Ascending aorta (tissue), 2 donors: ENCODE data around the gene AAK1. TPM values are rescaled to one million over a fixed set of nuclear protein-coding genes. Genes with fewer than 3 reads are reported as not detected.

Experiments
- DNase-seq, 2 donors: peaks; one replicate each; pipeline ENCODE4 v3.0.0-alpha.2; 2019; ENCODE audit warnings: low spot score in 2 of 2
- H3K27ac ChIP-seq, 2 donors: fragments of 200-600 bp; sonication (generic); one replicate each; pipeline ENCODE4 v1.5.1; 2016 to 2017; ENCODE audit warnings: mild to moderate bottlenecking in 1 of 2
- H3K27me3 ChIP-seq: fragments of 200-600 bp; sonication (generic); one replicate; pipeline ENCODE4 v1.5.1; 2017
- H3K36me3 ChIP-seq, 2 donors: fragments of 200-600 bp; sonication (generic); one replicate each; pipeline ENCODE4 v1.5.1; 2016
- H3K4me1 ChIP-seq, 2 donors: fragments of 200-600 bp; sonication (generic); one replicate each; pipeline ENCODE4 v1.5.1; 2016 to 2017; ENCODE audit warnings: mild to moderate bottlenecking in 1 of 2
- H3K4me3 ChIP-seq, 2 donors: fragments of 200-600 bp; sonication (generic); one replicate each; pipeline ENCODE4 v1.5.1; 2016 to 2017; ENCODE audit warnings: mild to moderate bottlenecking in 1 of 2
- H3K9me3 ChIP-seq, 2 donors: fragments of 200-600 bp; sonication (generic); one replicate each; pipeline ENCODE4 v1.5.1; 2016
- intact Hi-C: fragments of 100-400 bp; cut with DNase I; formaldehyde crosslinking; loops from one replicate; pipeline ENCODE4 v1.15.1; 2023
- total RNA-seq: library from RNA; depleted of rRNA; stranded (reverse); fragments of >200 nt; gene quantifications from one replicate; pipeline ENCODE4 v1.1.0, GENCODE V29; 2016
- TF ChIP-seq, protein P1 (sequence below), 3 experiments: fragments of 200-600 bp in 2 of 3; fragments of 450-650 bp in 1 of 3; sonication (generic) in 2 of 3; IDR thresholded peaks; one replicate each; pipeline ENCODE4 v1.5.1; 2016 to 2019; ENCODE audit warnings: antibody characterized with exemption in 3 of 3, mild to moderate bottlenecking in 1 of 3, moderate library complexity in 1 of 3

AAK1 gene
- total RNA-seq, 1 donor from 2014 or later = 53.4 TPM

DNA sequence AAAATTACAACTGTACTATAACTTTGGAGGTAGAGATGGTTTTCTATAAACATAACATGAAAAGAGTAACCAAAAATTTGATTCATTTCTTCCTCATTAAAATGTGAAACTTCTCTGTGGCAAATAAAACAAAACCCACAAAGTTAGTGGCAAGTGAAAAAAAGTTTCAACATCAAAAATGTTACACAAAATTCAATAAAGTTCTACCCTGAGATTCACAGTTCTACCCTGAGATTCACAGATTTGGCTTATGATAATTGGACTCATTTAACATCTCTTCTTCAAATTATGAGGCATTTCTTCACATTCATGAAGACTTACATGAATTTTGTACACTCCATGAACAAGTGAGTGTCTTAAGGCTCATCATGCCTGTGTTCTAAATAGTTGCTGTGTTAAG lies 51.0 kb downstream of the AAK1 start:
- H3K9me3 ChIP-seq = no peaks in the 10 kb centered on the region
- H3K27me3 ChIP-seq = no peaks in the 10 kb centered on the region
- no peak overlapping the region for H3K27ac ChIP-seq
- intact Hi-C loops = no loop called here
- no peak for DNase-seq
- H3K36me3 ChIP-seq = no peaks in the 10 kb centered on the region
- peaks cover 0 to 5% of the 10 kb centered on the region in 2 donors for H3K4me1 ChIP-seq
- TF ChIP-seq, protein P1, sequence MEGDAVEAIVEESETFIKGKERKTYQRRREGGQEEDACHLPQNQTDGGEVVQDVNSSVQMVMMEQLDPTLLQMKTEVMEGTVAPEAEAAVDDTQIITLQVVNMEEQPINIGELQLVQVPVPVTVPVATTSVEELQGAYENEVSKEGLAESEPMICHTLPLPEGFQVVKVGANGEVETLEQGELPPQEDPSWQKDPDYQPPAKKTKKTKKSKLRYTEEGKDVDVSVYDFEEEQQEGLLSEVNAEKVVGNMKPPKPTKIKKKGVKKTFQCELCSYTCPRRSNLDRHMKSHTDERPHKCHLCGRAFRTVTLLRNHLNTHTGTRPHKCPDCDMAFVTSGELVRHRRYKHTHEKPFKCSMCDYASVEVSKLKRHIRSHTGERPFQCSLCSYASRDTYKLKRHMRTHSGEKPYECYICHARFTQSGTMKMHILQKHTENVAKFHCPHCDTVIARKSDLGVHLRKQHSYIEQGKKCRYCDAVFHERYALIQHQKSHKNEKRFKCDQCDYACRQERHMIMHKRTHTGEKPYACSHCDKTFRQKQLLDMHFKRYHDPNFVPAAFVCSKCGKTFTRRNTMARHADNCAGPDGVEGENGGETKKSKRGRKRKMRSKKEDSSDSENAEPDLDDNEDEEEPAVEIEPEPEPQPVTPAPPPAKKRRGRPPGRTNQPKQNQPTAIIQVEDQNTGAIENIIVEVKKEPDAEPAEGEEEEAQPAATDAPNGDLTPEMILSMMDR (IDR thresholded peaks at IDR 0.05) = no peak
- no peak overlapping the region for H3K4me3 ChIP-seq

DNA sequence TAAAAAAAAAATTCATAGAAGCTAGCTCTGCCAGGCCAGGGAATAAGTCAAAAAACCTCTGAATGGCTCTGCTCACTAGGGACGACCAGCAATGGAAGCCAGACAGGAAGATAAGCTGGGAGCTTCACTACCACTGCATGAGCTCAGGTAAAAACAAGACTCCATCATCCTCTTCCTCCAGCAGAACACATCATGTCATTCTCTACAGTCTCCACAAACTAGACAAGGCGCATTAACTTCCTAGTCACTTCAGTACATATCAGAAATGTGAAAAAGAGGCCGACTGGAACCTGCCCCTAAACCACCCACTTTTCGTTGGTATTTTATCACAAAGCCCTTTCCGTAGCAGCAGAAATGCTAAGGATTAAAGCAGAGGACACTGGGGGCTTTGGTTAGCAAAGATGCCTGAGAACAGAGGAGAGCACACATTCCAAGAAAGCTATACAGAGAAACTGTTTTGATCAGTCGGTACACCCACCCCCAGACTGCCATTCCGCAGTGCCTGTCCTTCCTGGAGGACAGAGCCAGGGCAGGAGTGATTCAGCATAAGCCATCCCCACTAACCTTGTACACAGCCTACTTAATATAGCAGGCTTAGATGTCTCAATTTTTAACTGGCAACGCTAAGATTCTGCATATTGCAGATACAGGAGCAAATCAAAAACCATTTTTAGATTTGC lies 53.4 kb downstream of the AAK1 start:
- Histone ChIP-seq H3K4me1 (peaks cover 0 to 5% of the 10 kb centered on the region in 2 donors), H3K27me3 (no peaks in the 10 kb centered on the region), H3K4me3 (no peak overlapping the region), H3K27ac (no peak overlapping the region), H3K9me3 (no peaks in the 10 kb centered on the region), H3K36me3 (no peaks in the 10 kb centered on the region)
- intact Hi-C loops = no loop called here
- TF ChIP-seq, protein P1 (IDR thresholded peaks at IDR 0.05) = no peak
- DNase-seq = no peak

DNA sequence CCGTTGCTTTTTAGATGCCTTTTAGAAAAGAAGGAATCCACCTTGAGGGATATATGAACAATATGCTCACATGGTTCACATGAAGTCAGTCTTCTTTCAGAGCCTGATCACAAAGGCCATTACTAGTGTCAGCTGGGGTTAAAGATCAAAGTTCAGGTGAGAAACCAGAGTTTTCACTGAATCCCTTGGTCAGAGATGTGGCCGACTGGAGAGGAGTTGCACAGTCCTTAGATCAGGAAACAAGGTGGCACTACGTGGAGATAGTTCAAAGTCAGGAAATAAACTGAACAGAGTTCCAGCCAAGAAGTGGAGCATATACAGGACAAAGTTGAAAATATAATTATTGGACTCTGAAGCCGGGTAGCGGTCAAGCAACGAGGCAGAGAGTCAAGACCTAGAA lies 54.6 kb downstream of the AAK1 start:
- H3K36me3 ChIP-seq = no peaks in the 10 kb centered on the region
- TF ChIP-seq, protein P1 (IDR thresholded peaks at IDR 0.05) = no peak

DNA sequence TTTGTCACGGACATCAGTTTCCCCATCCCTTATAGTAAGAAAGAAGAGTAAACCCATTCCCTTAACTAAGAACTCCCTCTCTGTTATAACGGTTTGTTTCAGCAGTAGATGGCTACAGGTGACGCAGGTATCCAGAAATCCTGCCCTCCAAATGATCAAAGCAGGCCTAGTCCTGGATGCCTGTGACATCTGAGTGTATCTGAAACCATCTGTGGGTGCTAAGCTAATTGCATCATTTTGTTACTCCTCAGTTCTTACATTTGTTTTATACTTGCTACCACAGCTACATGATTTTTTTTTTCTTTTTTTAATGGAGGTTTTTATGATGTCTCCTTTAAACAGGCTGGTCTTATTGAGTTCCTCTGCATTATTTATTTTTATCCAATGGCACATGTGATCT lies 55.1 kb downstream of the AAK1 start:
- H3K36me3 ChIP-seq = no peaks in the 10 kb centered on the region
- H3K4me1 ChIP-seq = peaks cover 0 to 5% of the 10 kb centered on the region in 2 donors
- TF ChIP-seq, protein P1 (IDR thresholded peaks at IDR 0.05) = no peak
- H3K27ac ChIP-seq = no peak overlapping the region
- H3K9me3 ChIP-seq = no peaks in the 10 kb centered on the region
- no peak for DNase-seq
- no peak overlapping the region for H3K4me3 ChIP-seq
- no peaks in the 10 kb centered on the region for H3K27me3 ChIP-seq
- intact Hi-C loops = no loop called here

More for the DNA sequence above, 54.6 kb downstream of the AAK1 start:
- H3K27me3 ChIP-seq = no peaks in the 10 kb centered on the region
- no peaks in the 10 kb centered on the region for H3K9me3 ChIP-seq
- no peak overlapping the region for H3K27ac ChIP-seq
- H3K4me1 ChIP-seq = peaks cover 0 to 5% of the 10 kb centered on the region in 2 donors
- DNase-seq = no peak
- intact Hi-C loops = no loop called here
- H3K4me3 ChIP-seq = no peak overlapping the region

DNA sequence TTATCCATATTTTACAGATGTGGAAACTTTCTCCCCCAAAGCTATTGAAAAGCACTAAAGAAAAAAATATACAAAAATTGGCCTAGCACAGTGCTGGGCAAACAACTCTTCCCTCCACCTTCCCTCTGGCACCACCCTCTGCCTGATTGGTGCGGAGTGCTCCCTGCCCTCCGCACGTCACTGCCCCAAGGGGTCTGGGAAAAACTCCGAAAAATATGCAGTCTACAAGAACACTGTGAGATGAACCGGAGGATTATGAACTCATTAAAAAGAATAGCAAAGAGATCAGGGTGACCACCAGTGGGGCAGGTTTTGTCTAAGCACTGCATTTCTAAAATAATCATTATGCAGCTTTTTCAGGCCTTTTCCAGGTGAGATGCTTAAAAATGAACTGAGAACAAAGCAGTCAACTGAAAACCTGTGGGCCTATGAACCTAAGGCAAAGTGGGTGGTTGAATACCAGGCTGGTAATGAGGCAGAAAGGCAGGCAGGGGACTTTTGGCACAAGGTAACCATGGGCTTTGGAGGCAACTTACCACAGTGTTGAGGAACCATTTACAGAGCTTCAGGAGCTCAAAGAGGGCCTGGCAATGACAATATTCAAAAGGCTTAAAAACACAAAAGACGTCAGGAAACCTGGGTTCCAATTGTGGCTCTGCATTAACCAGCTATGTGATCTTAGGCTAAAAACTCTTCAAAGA lies 57.5 kb downstream of the AAK1 start:
- Histone ChIP-seq H3K27ac (no peak overlapping the region), H3K4me1 (peaks cover 0 to 14% of the 10 kb centered on the region in 2 donors), H3K4me3 (no peak overlapping the region), H3K9me3 (no peaks in the 10 kb centered on the region), H3K36me3 (no peaks in the 10 kb centered on the region), H3K27me3 (no peaks in the 10 kb centered on the region)
- intact Hi-C loops = no loop called here
- TF ChIP-seq, protein P1 (IDR thresholded peaks at IDR 0.05) = no peak
- DNase-seq = no peak
